ENCODE data around the gene NOL12. TPM values are rescaled to one million over a fixed set of nuclear protein-coding genes. Genes with fewer than 3 reads are reported as not detected.
"Not testable (repeated sequence)": the region's sequence is repeated elsewhere in the genome, so short reads cannot be mapped to it uniquely, and the experiment has no call there.

NOL12 gene
- 36.8 TPM for total RNA-seq

DNA sequence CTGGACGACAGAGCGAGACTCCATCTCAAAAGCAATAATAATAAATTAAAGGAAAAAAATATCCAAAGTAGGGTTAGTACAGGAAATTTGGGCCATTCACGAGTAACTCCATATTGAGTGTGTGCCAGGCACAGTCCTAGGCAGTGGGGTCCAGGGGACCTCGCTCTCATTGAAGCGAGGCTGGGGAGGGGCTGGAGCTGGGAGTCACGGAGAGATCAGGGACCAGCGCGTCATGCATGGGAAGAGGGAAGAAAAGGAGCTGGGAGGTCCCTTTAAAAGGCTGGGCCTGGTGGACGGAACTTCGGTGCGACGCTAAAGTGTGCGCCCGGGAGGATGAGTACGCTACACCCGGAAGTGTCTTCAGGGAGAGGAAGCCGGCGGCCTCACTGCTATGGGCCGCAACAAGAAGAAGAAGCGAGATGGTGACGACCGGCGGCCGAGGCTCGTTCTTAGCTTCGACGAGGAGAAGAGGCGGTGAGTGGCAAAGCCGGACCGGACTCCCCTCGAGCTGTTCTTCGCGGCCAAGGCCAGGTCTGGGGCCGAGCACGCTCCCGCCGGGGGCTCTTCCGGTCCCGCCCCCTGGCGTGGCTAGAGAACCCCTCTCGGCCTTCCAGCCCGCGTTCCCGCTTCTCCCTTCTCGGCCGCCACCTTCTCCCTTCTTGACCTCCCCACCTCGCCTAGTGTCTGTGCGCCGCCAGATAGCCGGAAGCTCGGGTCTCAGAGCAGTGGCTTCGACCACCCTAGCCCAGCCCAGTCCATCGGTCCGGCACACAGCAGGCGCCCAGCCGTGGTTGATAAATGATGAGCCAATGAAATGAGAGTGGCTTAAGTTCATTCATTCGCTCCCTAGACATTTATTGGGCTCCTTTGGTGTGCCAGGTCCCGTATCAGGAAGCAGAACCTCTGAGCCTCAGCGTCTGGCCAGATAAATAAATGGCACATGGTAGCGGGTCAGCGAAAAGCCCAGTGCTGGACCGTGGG, at the start of gene NOL12:
Gene NOL12 (plus strand): TSS at position 342 of the 981 bp plus-strand sequence. CDS start 50 bp downstream, at position 392.
- peak; percentile 86 for DNase-seq (ENCODE audit: low spot score)

GRCh38 chr22:37636949-37637273, 49.2 kb upstream of the NOL12 start:
- DNase-seq (ENCODE audit: low spot score), result no peak

DNA sequence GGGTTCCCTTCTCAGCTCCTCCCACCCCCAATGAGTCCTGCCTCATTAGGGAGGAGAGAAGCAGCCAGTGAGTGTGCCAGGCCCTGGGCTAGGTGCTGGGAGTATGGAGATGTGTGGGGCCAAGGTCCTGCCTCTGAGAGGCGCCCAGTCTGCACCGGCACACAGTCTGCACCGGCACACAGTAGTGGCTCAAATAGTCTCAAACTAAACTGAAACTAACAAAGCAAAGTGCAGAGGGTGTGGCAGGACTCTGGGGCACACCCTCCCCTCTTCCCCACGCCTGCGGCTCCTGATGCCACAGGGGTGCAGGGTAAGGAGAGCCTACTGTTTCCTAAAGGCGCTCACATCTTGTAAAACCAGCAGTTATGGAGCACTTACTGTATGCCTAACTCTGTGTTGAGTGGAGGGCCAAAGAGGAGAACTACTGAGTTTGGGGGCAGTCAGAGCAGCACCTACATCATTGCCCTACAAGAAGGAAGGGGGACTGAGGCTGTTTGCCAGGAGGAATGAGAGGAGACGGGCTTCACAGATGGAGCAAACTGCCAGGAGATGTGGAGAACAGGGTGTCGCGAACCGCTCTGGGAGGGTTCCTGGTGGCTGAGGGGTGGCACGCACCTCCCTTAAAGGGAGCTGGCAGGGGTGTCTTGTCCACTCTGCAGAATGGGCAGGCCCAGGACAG, 47.6 kb upstream of the NOL12 start:
- DNase-seq (ENCODE audit: low spot score), result no peak

GRCh38 chr22:37639070-37639760, 46.9 kb upstream of the NOL12 start, which contains the start of gene SH3BP1:
TSS of gene SH3BP1 (plus strand) at chr22:37639669. CDS start at chr22:37639788, 119 bp downstream.
- peak; percentile 72 for DNase-seq (ENCODE audit: low spot score)

DNA sequence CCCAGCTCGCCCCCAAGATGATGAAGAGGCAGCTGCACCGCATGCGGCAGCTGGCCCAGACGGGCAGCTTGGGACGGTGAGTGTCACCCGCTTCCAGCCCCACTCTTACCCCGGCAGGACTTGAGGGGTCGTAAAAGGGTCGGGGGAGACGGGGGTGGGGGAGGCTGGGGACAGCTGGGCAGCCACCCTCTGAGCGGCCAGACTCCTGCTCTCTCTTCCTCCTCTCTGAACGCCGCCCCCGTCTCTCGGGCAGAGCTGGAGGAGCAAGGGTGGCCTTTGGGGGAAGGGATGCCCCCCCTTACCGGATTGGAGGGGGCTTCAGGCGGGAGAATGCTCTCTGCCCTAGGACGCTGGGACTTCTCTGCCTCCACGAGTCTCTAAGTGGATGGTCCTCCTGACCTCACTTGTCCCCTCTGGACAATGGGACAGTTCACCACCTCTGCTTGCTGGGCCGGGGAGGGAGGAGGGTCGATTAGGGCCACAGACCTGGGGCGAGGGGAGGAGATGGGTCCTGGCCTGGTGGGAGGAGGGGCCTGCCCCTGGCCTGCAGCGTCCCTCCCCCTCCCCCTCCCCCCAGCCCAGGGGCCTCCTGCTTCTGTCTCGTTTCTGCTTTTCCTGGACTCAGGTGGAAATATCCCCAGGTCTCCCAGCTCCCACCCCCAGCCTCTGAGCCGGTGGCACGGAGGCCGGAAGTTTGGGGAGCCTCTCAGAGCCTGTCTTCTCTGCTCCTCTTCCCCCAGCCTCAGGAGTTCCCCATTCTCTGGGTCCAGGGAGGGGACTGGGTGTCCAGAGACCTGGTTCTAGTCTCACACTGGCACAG, 46.2 kb upstream of the NOL12 start:
- DNase-seq (ENCODE audit: low spot score), result no peak

GRCh38 chr22:37640591-37641560, 45.3 kb upstream of the NOL12 start:
- peak; percentile 85 for DNase-seq (ENCODE audit: low spot score)

- peak; percentile 80 for DNase-seq (ENCODE audit: low spot score)
These were observed 44.6 kb upstream of the NOL12 start for GRCh38 chr22:37641561-37641949.

GRCh38 chr22:37643225-37643847, 42.8 kb upstream of the NOL12 start:
- DNase-seq (ENCODE audit: low spot score), result peak; percentile 89

GRCh38 chr22:37647317-37647716, 38.8 kb upstream of the NOL12 start:
- DNase-seq (ENCODE audit: low spot score), result no peak

- DNase-seq (ENCODE audit: low spot score), result no peak
These were observed 38.2 kb upstream of the NOL12 start for GRCh38 chr22:37647928-37648327.

GRCh38 chr22:37650463-37651136, 35.5 kb upstream of the NOL12 start:
- no peak for DNase-seq (ENCODE audit: low spot score)

GRCh38 chr22:37654563-37655251, 31.4 kb upstream of the NOL12 start:
- no peak for DNase-seq (ENCODE audit: low spot score)

DNA sequence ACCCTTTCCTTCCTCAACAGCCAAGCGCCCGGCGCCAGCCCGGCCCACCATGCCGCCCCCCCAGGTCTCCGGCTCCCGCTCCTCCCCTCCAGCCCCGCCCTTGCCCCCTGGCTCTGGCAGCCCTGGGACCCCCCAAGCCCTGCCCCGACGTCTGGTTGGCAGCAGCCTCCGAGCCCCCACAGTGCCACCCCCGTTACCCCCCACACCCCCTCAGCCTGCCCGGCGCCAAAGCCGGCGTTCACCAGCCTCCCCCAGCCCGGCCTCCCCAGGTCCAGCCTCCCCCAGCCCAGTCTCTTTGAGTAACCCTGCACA, 30.9 kb upstream of the NOL12 start:
- DNase-seq (ENCODE audit: low spot score), result no peak

DNA sequence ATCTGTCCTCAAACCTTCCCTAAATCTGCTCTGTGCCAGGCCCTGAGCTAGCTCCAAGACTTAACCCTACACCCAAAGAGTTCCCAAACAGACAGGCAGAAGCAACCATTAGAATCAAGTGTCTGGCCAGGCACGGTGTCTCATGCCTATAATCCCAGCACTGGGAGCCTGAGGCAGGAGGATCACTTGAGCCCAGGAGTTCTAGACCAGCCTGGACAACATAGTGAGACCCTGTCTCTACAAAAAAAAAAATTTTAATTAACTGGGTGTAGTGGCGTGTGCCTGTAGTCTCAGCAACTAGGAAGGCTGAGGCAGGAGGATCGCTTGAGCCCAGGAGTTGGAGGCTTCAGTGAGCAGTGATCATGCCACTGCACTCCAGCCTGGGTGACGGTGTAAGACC, 29.6 kb upstream of the NOL12 start:
- not testable (repeated sequence) for DNase-seq (ENCODE audit: low spot score)

DNA sequence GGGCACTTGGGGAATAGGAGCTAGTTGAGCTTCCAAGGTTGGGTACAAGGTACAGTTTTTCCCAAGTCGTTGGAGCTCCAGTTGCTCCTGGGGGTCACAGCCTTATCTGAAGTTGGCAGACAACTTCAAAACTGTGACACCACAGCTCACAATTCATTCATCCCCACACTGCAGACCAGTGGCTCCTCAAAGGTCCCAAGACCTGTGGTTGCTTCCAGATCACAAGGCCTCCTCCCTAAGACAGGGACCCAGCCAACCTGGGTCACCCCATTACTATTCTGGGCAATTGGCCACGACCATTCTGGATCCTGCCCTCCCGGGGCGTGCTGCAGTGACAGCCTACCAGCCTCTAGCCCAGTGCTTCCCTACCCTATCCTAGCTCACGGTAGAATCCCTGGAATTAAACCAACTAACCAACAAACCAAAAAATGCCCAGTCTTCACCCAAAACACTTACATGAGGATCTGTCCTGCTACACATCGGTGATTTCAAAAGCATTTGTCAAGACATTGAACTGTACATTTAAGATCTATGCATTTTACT, 28.5 kb upstream of the NOL12 start:
- DNase-seq (ENCODE audit: low spot score), result no peak

- peak; percentile 99 for DNase-seq (ENCODE audit: low spot score)
These were observed 27.7 kb upstream of the NOL12 start, which contains the start of gene PDXP for GRCh38 chr22:37658133-37659065. TSS of gene PDXP (plus strand) at chr22:37658723. CDS start at chr22:37658783, 60 bp downstream.
